IMR-90 (cell line): ENCODE measurements around the gene FAM124A. TPM values are rescaled to one million over a fixed set of nuclear protein-coding genes. Genes with fewer than 3 reads are reported as not detected.

ENCODE experiments used
- ATAC-seq: fragments of 200-7000 bp; cut with Tn5 transposase; 2 replicates; pipeline ENCODE4 v1.9.1; 2020; ENCODE audit warnings: low read depth, mild to moderate bottlenecking, moderate library complexity
- BruUV-seq: library from RNA; stranded (reverse); fragments of 400-500 nt; replicated peaks from 2 replicates; lab custom pipeline; 2021; lab: Mats Ljungman, UMichigan
- CTCF ChIA-PET: fragments of 300-600 bp; formaldehyde crosslinking; extraction: SDS; loops from one replicate; lab custom pipeline; 2021; ENCODE audit warnings: antibody characterized with exemption; lab: Yijun Ruan, JAX
- POLR2A ChIA-PET: fragments of 300-600 bp; sonication (Branson Sonifier 250); formaldehyde crosslinking; loops from one replicate; lab custom pipeline; 2022; ENCODE audit warnings: antibody characterized with exemption; ENCODE audit not compliant: unreplicated experiment; lab: Charles Lee
- DNase-seq: peaks from one replicate; pipeline ENCODE4 v3.0.0; 2013
- H2AFZ ChIP-seq: replicated peaks from 2 replicates; pipeline ENCODE3; 2013; ENCODE audit warnings: low read length, mild to moderate bottlenecking; ENCODE audit not compliant: poor library complexity
- H2AK5ac ChIP-seq: 2 replicates; pipeline ENCODE4 v1.6.1; 2013; ENCODE audit warnings: low read depth, low read length, inconsistent platforms
- H2AK9ac ChIP-seq: replicated peaks from 2 replicates; pipeline ENCODE3; 2013; ENCODE audit warnings: mild to moderate bottlenecking, low read depth, low read length, moderate library complexity; ENCODE audit not compliant: poor library complexity
- H2BK120ac ChIP-seq: 2 replicates; pipeline ENCODE4 v1.6.1; 2013; ENCODE audit warnings: low read depth, low read length, inconsistent platforms
- H2BK15ac ChIP-seq: 3 replicates; pipeline ENCODE4 v1.6.1; 2013; ENCODE audit warnings: low read depth, low read length, inconsistent platforms
- H2BK20ac ChIP-seq: 2 replicates; pipeline ENCODE4 v1.6.1; 2013; ENCODE audit warnings: low read depth, mild to moderate bottlenecking, inconsistent platforms, low read length, moderate library complexity
- H2BK5ac ChIP-seq: 2 replicates; pipeline ENCODE4 v1.6.1; 2013; ENCODE audit warnings: mild to moderate bottlenecking, low read depth, low read length, inconsistent platforms; ENCODE audit not compliant: poor library complexity, severe bottlenecking
- H3K14ac ChIP-seq: replicated peaks from 2 replicates; pipeline ENCODE4 v1.6.1; 2013; ENCODE audit warnings: low read depth, low read length, inconsistent platforms
- H3K18ac ChIP-seq: 2 replicates; pipeline ENCODE4 v1.6.1; 2013; ENCODE audit warnings: low read depth, low read length, control low read depth
- H3K23ac ChIP-seq: 2 replicates; pipeline ENCODE4 v1.6.1; 2013; ENCODE audit warnings: low read depth, low read length, inconsistent platforms
- H3K27ac ChIP-seq: 2 replicates; pipeline ENCODE4 v1.5.1; 2013; ENCODE audit warnings: mild to moderate bottlenecking, control low read depth, low read length; ENCODE audit not compliant: insufficient read depth
- H3K27me3 ChIP-seq: 2 replicates; pipeline ENCODE4 v1.6.1; 2013; ENCODE audit warnings: low read length; ENCODE audit not compliant: control insufficient read depth, insufficient read depth
- H3K36me3 ChIP-seq: 2 replicates; pipeline ENCODE4 v1.6.1; 2013; ENCODE audit warnings: low read length, mixed read lengths; ENCODE audit not compliant: control insufficient read depth, insufficient read depth
- H3K4ac ChIP-seq: 2 replicates; pipeline ENCODE4 v1.6.1; 2013; ENCODE audit warnings: low read depth, low read length, inconsistent platforms
- H3K4me1 ChIP-seq: 2 replicates; pipeline ENCODE4 v1.6.1; 2013; ENCODE audit warnings: low read length, mixed read lengths; ENCODE audit not compliant: control insufficient read depth, insufficient read depth
- H3K4me2 ChIP-seq: 2 replicates; pipeline ENCODE4 v1.6.1; 2013; ENCODE audit warnings: low read depth, mild to moderate bottlenecking, control low read depth, low read length, moderate library complexity
- H3K4me3 ChIP-seq: 2 replicates; pipeline ENCODE4 v1.5.1; 2013; ENCODE audit warnings: low read depth, mild to moderate bottlenecking, control low read depth, low read length, moderate library complexity; ENCODE audit not compliant: insufficient read depth
- H3K56ac ChIP-seq: 2 replicates; pipeline ENCODE4 v1.6.1; 2013; ENCODE audit warnings: low read length, inconsistent platforms; ENCODE audit not compliant: insufficient read depth; ENCODE audit errors: extremely low read depth
- H3K79me1 ChIP-seq, 2 experiments: 2 replicates each; pipeline ENCODE4 v1.6.1; 2013; ENCODE audit warnings: low read length in 2 of 2, inconsistent platforms in 1 of 2, low read depth in 1 of 2
- H3K9ac ChIP-seq: 2 replicates; pipeline ENCODE4 v1.6.1; 2013; ENCODE audit warnings: low read depth, low read length, control low read depth
- H3K9me1 ChIP-seq: 2 replicates; pipeline ENCODE4 v1.6.1; 2013; ENCODE audit warnings: low read length, inconsistent platforms; ENCODE audit not compliant: insufficient read depth
- H3K9me3 ChIP-seq: 2 replicates; pipeline ENCODE4 v1.6.1; 2013; ENCODE audit warnings: low read length; ENCODE audit not compliant: control insufficient read depth, insufficient read depth
- H4K20me1 ChIP-seq: 2 replicates; pipeline ENCODE4 v1.6.1; 2013; ENCODE audit warnings: low read length, inconsistent platforms; ENCODE audit not compliant: insufficient read depth
- H4K5ac ChIP-seq: 2 replicates; pipeline ENCODE4 v1.6.1; 2013; ENCODE audit warnings: mild to moderate bottlenecking, low read depth, low read length, control low read depth
- H4K8ac ChIP-seq, 2 experiments: 2 replicates each; pipeline ENCODE4 v1.6.1; 2013; ENCODE audit warnings: low read depth in 2 of 2, low read length in 2 of 2, control low read depth in 1 of 2, inconsistent platforms in 1 of 2
- H4K91ac ChIP-seq: 2 replicates; pipeline ENCODE4 v1.6.1; 2013; ENCODE audit warnings: low read depth, low read length, inconsistent platforms; ENCODE audit not compliant: insufficient read depth
- CEBPB ChIP-seq: IDR thresholded peaks from 2 replicates; pipeline ENCODE4 v1.6.1; 2012; ENCODE audit warnings: low read depth, low read length, improper control_type of control experiment
- MXI1 ChIP-seq: IDR thresholded peaks from 2 replicates; pipeline ENCODE4 v1.6.1; 2012; ENCODE audit warnings: low read depth, mild to moderate bottlenecking, low read length, moderate library complexity, borderline replicate concordance
- RCOR1 ChIP-seq: IDR thresholded peaks from 2 replicates; pipeline ENCODE4 v1.6.1; 2012; ENCODE audit warnings: mild to moderate bottlenecking, low read length, improper control_type of control experiment; ENCODE audit not compliant: insufficient replicate concordance
- RFX5 ChIP-seq: IDR thresholded peaks from 2 replicates; pipeline ENCODE4 v1.8.0; 2012; ENCODE audit warnings: low read depth, mild to moderate bottlenecking, low read length, moderate library complexity
- SMC3 ChIP-seq: fragments of 150-350 bp; IDR thresholded peaks from 2 replicates; pipeline ENCODE4 v1.6.1; 2016; ENCODE audit warnings: low read depth, mild to moderate bottlenecking, antibody characterized with exemption, low read length, moderate library complexity
- WGBS, 2 experiments: methylation state at CpG; one replicate each; pipeline versions ENCODE4 v1.1.5 to v1.1.7; 2013; ENCODE audit warnings: missing lambda C conversion rate in 2 of 2; ENCODE audit not compliant: insufficient read length in 1 of 2; ENCODE audit errors: extremely low coverage in 2 of 2; 5-methylcytosine and 5-hydroxymethylcytosine counted together
- dilution Hi-C: fragments of 300-500 bp; cut with HindIII; formaldehyde crosslinking; loops from one replicate; pipeline ENCODE4 v1.14.3; 2018; ENCODE audit warnings: low sequenced_read_pairs; ENCODE audit not compliant: unreplicated experiment
- in situ Hi-C: fragments of 300-500 bp; cut with MboI; formaldehyde crosslinking; loops from 3 replicates; pipeline ENCODE4 v1.14.3; 2019; ENCODE audit warnings: low sequenced_read_pairs, inconsistent platforms, mixed read lengths
- intact Hi-C: fragments of 100-400 bp; cut with micrococcal nuclease; formaldehyde crosslinking; loops from 2 replicates; pipeline ENCODE4 v1.10.0; 2022
- polyA plus RNA-seq, 3 experiments: library from polyadenylated mRNA; depleted of rRNA; stranded (reverse); fragments of >200 nt; gene quantifications; 2 replicates each; pipeline ENCODE4 v1.2.3, GENCODE V29; 2012; ENCODE audit warnings: low replicate concordance in 1 of 3
- total RNA-seq: library from RNA; depleted of rRNA; stranded (reverse); fragments of >200 nt; gene quantifications from 2 replicates; pipeline ENCODE4 v1.2.3, GENCODE V29; 2012
- TF ChIP-seq, protein P1 (sequence below): fragments of 150-350 bp; IDR thresholded peaks from 2 replicates; pipeline ENCODE4 v1.6.1; 2017; ENCODE audit warnings: mild to moderate bottlenecking, antibody characterized with exemption, low read length, low read depth
- TF ChIP-seq, protein P2 (sequence below): fragments of 150-350 bp; IDR thresholded peaks from 2 replicates; pipeline ENCODE4 v1.6.1; 2016; ENCODE audit warnings: low read depth, mild to moderate bottlenecking, low read length, moderate library complexity, borderline replicate concordance

The FAM124A gene
- total and polyA plus RNA-seq, 2 of the 4 experiments (the other 2 are of a cell fraction) = 0.03 TPM; not detected in 1

DNA sequence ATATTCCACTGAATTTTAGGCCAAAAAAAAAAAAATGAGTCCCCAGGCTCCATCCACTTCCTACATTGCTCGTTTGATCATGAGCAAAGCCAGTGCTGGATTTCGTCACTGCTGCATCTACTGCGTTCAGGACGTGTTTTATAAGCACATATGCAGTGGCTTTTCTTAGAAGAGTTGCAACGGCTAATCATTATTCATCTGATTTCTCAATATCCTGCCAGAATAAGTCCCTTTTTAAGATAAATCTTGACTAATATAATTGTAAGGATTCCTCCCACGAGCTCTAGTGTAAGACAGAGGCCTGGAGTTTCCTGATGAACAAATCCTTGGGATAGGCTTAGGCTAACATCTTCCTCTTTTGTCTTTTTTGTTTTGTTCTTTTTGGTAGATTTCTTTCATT lies 19.5 kb downstream of the FAM124A start:
- no peak for DNase-seq
- H4K5ac ChIP-seq = no peak overlapping the region
- H3K18ac ChIP-seq = no peak overlapping the region
- H3K36me3 ChIP-seq = no peaks in the 10 kb centered on the region
- TF ChIP-seq CEBPB = no peak
- no peak for TF ChIP-seq MXI1
- TF ChIP-seq, protein P1, sequence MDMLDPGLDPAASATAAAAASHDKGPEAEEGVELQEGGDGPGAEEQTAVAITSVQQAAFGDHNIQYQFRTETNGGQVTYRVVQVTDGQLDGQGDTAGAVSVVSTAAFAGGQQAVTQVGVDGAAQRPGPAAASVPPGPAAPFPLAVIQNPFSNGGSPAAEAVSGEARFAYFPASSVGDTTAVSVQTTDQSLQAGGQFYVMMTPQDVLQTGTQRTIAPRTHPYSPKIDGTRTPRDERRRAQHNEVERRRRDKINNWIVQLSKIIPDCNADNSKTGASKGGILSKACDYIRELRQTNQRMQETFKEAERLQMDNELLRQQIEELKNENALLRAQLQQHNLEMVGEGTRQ = no peak
- TF ChIP-seq, protein P2, sequence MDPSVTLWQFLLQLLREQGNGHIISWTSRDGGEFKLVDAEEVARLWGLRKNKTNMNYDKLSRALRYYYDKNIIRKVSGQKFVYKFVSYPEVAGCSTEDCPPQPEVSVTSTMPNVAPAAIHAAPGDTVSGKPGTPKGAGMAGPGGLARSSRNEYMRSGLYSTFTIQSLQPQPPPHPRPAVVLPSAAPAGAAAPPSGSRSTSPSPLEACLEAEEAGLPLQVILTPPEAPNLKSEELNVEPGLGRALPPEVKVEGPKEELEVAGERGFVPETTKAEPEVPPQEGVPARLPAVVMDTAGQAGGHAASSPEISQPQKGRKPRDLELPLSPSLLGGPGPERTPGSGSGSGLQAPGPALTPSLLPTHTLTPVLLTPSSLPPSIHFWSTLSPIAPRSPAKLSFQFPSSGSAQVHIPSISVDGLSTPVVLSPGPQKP = no peak
- no peak for TF ChIP-seq RCOR1
- no peak for TF ChIP-seq SMC3
- TF ChIP-seq RFX5 = no peak
- no peak overlapping the region for H2AFZ ChIP-seq
- peaks cover 32% of the 10 kb centered on the region for H3K27me3 ChIP-seq
- no peak overlapping the region for H3K23ac ChIP-seq
- no peak overlapping the region for H2BK5ac ChIP-seq
- H3K56ac ChIP-seq = no peak overlapping the region
- no peak overlapping the region for H2AK5ac ChIP-seq
- H2AK9ac ChIP-seq = no peak overlapping the region
- in situ Hi-C loops = no loop called here
- no peak overlapping the region for H3K27ac ChIP-seq
- ChIA-PET POLR2A (no interaction called here), CTCF (no interaction called here)
- H4K91ac ChIP-seq = no peak overlapping the region
- no peak overlapping the region for H2BK20ac ChIP-seq
- no peak overlapping the region for H3K4me3 ChIP-seq
- no peaks in the 10 kb centered on the region for H3K9me3 ChIP-seq
- H4K20me1 ChIP-seq = no peaks in the 10 kb centered on the region
- BruUV-seq = no TSS peak
- H3K9ac ChIP-seq = no peak overlapping the region
- no peak overlapping the region for H3K14ac ChIP-seq
- intact Hi-C loops = no loop called here
- H3K79me1 ChIP-seq = no peaks in the 10 kb centered on the region
- dilution Hi-C loops = no loop called here
- no peak overlapping the region for H3K4ac ChIP-seq
- H2BK15ac ChIP-seq = no peak overlapping the region
- no peaks in the 10 kb centered on the region for H3K4me1 ChIP-seq
- ATAC-seq = no peak; the same call in 1 of the 2 replicates
- no peaks in the 10 kb centered on the region for H3K9me1 ChIP-seq
- no CpG with 5 or more reads among the region's 6 CpGs for whole genome bisulfite sequencing, 2 experiments
- H3K4me2 ChIP-seq = no peak overlapping the region
- H2BK120ac ChIP-seq = no peak overlapping the region
- H4K8ac ChIP-seq = no peak overlapping the region
